ENCODE results near the gene DEFB108B. TPM values are rescaled to one million over a fixed set of nuclear protein-coding genes. Genes with fewer than 3 reads are reported as not detected.
A peak's percentile ranks its signal among the peaks of the same experiment; 100 is the strongest.
"Not testable (repeated sequence)": the region's sequence is repeated elsewhere in the genome, so short reads cannot be mapped to it uniquely, and the experiment has no call there.

The DEFB108B gene
- not detected for polyA plus RNA-seq (2013, experiment 1 of 2; ENCODE audit: insufficient read length)
- polyA plus RNA-seq (2013, experiment 2 of 2; ENCODE audit: insufficient read length): not detected

- not testable (repeated sequence) for DNase-seq
Observed at GRCh38 chr11:71832811-71833210, at the start of gene DEFB108B. TSS of gene DEFB108B (plus strand) at chr11:71833200. CDS start at chr11:71833200, 0 bp downstream.

- peak; percentile 83 for DNase-seq
Observed at GRCh38 chr11:71786114-71786847, 46.7 kb upstream of the DEFB108B start.

DNA sequence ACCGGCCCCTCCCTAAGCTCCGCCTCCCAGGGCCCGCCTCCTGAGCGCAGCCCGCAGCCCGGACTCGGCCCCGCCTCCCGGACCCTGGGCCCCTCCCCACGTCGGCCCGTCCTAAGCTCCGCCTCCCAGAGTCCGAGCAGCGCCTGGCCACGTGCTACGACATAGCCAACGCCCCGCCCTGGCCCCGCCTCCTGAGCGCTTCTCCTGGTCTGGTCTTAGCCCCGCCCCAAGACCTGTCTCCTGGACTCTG lies 46.2 kb upstream of the DEFB108B start:
- DNase-seq: peak; percentile 99

- no peak for DNase-seq
Observed at GRCh38 chr11:71787098-71787823, 45.7 kb upstream of the DEFB108B start.

GRCh38 chr11:71787824-71788454 lies 45.1 kb upstream of the DEFB108B start:
- peak; percentile 81 for DNase-seq

DNA sequence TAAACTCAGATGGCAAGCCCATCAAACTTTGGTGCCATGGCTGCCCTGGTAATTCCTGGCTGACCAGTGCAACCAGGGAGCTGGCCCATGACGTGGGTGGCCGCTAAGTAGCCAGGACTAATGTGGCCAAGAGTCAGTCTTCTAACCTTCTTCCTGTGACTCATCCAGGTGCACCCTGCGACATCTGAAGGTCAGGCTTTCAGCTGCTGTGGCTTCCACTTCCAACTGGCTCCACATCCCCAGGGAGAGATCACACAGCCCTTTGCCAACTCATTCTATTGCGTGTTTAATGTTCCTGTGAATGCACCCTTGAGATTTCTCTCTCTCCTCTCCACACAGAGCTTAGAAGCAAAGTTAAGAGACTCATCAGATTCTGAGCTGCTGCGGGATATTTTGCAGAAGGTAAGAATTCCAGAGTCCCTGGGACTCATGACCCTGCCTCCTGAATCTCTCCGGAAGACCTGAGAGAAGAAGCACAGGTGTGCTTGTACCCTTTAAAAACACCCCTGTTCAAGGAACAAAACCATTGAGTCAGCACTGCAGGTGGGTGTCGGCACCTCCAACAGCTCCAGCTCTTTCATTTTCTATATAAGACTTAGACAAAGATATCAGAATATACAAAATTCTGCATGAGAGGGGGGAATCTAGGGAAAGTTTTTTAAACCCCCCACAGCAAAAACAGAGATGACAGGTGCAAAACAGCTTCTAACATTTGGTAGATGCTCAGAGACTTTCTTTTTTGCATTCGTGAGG lies 43.4 kb upstream of the DEFB108B start:
- DNase-seq: peak; percentile 7

- DNase-seq: not testable (repeated sequence)
Observed at GRCh38 chr11:71791111-71791510, 41.9 kb upstream of the DEFB108B start.

DNA sequence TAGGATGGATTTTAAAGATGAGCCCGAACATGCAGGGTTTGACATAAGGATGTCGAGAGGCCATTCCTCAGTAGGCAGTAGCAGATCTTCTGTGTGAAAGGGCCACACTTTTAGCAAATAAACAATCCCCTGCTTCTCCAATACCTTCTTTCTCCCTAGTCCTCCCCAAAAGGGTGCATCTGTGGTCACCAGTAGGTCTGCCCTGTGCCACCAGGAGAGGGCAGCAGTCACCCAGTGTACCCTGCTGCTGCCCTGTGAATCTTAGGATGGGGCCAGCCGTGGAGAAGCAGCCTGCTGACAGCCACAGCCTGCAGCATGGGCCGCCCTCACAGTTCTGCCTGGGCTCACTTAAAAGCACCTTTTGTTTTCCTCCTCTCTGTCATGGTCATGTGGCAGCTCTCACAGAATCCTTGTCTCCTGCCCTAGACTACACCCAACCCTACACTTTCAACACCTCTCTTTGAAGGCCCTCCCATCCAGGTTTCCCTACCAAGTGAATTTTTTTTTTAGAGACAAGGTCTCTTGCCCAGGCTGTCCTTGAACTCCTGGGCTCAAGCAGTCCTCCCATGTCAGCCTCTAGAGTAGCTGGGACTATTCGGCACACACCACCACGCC lies 40.3 kb upstream of the DEFB108B start:
- peak; percentile 51 for DNase-seq

GRCh38 chr11:71794386-71795040 lies 38.5 kb upstream of the DEFB108B start:
- peak; percentile 90 for DNase-seq

GRCh38 chr11:71795236-71795635 lies 37.8 kb upstream of the DEFB108B start:
- not testable (repeated sequence) for DNase-seq

DNA sequence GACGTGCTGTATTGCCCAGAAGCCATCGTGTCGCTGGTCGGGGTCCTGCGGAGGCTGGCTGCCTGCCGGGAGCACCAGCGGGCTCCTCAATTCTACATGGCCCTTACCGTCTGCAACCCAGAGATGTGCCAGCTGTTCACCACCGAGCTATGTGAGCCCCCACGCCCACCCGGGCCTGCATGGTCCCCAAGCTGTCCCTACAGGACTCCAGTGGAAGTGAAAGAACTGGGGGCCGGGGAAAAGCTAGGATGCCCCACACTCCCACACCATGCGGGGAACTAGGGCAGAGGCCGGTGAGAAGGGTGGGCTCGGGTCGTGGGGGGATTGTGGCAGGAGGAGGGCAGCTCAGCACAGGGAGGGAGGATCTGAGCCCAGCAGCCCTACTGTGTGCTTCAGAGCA lies 37.0 kb upstream of the DEFB108B start:
- DNase-seq: not testable (repeated sequence)

GRCh38 chr11:71796781-71797180 lies 36.2 kb upstream of the DEFB108B start:
- DNase-seq: not testable (repeated sequence)

DNA sequence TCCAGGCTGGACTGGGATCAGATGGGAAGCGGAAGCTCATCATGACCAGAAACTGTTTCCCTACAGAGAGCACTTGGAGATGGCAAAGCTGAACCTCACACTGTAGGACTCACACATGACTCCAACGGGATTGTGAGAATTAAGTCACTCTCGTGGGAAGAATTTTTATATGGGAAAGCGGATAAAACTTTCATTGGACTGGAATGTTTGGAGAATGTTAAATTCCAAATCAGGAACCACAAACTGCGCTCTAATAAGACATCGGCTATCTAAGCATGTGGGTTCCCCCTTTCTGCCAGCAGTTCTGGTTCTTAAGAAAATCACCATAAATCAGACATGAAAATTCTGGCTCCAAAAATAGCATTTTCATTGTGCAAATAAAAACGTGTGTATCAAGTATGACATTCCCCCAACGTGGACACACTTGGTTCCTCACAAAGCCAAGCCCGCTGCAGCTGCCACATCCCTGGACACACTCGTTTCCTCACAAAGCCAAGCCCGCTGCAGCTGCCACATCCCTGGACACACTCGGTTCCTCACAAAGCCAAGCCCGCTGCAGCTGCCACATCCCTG lies 33.4 kb upstream of the DEFB108B start:
- peak; percentile 48 for DNase-seq

DNA sequence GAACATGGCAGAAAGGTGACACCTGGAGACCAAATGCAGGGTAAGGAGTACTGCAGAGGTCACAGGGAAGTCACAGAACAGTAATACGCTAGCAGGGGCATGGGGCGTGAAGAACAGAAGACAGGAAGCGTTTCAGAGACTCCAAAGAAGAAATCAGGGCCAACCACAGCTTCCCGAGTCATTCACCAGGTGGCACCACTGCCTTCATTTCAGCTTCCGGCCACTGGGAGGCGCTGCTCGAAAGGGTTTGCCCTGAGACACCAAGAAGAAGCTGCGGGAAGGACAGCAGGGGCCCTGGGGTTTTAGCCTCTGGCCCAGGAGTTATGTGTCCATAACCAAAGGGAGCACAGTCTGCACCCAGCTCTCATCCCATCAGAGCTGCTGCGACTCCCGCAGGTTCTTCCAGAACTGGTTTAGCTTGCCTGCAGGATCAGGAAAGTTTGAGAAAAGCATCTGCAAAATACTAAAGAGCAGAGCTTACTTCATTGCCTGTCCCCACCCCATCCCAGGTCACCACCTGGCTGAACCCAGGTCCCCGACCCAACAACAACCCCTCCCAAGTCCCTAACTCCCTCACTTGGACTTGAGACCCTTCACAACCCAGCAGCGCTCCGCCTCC lies 32.6 kb upstream of the DEFB108B start:
- DNase-seq: peak; percentile 67

GRCh38 chr11:71801026-71801425 lies 32.0 kb upstream of the DEFB108B start:
- not testable (repeated sequence) for DNase-seq

GRCh38 chr11:71802874-71803273 lies 30.1 kb upstream of the DEFB108B start:
- not testable (repeated sequence) for DNase-seq

GRCh38 chr11:71804158-71804947 lies 28.6 kb upstream of the DEFB108B start:
- not testable (repeated sequence) for DNase-seq

DNA sequence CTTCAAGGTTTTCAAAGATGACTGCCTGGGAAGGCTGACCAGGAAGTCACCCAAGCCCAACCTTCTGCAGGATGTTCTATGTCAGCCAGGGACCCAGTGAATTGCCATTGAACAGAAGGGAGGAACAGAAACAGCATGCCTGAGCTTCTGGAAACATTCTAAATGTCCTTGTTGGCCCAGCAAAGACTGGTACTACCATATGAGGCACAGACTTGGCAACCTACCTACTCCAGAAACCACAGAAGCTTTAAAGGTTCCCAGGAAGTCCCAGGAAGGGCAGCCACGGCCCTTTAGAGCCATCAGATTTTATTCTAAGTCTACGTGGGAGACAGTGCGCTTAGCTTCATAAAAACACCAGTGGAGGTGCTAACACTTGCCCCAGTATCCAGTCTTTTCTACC lies 20.5 kb upstream of the DEFB108B start:
- peak; percentile 25 for DNase-seq

DNA sequence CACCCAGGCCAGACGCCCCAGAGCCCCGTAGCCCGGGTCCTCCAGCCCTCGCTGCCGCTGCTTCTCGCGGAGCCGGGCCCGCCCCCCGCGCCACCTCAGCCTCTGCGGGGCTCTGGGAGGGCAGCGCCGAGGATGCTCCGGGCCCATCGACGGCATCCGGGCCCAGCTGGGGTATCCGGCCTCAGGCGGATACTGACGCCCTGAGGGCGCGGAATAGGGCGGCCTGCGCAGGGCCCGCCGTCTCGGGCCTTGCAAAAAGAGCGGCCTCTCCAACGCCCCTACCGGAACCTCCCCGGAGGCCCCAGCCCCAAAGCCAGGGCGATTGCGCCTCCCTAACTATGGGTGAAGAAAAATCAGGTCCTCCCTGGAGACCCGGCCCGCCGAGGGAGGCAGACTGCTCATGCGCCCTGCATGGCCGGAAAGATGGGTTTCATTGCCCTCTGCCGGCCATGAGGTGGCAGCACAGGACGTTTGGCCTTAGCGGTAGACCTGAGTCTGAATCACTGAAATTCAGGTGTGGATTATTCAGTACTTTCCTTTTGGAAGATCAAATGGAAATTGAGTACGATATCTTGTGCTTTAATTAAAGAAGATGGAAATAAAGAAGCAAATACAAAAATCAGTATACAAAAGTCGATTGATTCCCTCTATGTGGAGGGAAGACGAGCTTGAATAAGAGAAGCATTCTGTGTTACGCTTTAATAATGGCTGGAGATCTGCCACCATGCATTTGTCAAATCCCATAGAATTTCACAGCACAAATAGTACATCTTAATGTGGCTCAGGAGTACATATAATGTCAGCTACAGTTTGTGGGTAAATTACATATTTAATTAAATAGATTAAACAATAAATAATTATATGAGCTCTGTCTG lies 19.3 kb upstream of the DEFB108B start:
- peak; percentile 81 for DNase-seq

Data from fibroblast of skin of scalp (primary cell).